Glomerular endothelial cell (primary cell): ENCODE measurements around the gene MALAT1. TPM values are rescaled to one million over a fixed set of nuclear protein-coding genes. Genes with fewer than 3 reads are reported as not detected.

Experiments used
- DNase-seq: peaks from one replicate; pipeline ENCODE4 v3.0.0-alpha.2; 2011; ENCODE audit warnings: low read depth, low spot score; ENCODE audit errors: extremely low read depth
- total RNA-seq: library from RNA; depleted of rRNA; stranded (reverse); fragments of >200 nt; gene quantifications from 2 replicates; pipeline ENCODE4 v1.2.3, GENCODE V29; 2015

MALAT1 gene
- total RNA-seq, 1 donor from 2014 or later, result 7,796 TPM

DNA sequence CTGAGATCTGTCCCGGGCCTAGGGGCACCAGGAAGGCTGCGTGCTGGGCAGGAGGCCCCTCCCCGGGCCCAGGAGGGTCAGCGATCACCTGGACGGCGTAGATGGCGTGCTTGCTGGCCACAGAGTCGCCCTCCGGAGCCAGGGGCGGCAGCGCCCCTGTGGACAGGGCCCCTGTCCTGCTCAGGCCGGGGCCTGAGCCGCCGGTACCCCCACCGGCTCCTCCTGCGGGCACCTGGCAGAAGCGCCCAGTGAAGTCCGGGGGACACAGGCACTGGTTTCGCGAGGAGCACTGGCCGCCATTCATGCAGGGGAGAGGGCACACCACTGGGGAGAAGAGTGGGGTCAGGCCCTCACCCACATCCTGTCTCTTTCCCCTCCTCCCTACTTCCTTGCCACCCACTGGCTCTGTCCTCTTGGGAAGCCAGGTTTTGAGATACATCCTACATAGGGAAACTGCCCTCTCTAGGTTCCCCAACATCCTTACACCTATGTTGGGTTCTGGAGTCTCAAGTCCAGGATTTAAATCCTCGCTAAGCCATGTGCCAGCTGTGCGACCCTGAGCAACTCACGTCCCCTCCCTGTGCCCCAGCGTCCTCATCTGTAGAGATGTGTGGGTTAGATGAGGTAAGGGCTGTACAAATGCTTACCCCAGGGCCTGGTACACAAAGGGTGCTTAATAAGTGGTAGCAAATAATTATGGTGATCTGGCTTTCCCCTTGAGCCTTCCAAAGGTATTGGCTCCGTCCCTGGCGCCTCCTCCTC, 55.4 kb downstream of the MALAT1 start:
- no peak for DNase-seq

GRCh38 chr11:65554842-65555430, 56.1 kb downstream of the MALAT1 start:
- DNase-seq, result no peak

DNA sequence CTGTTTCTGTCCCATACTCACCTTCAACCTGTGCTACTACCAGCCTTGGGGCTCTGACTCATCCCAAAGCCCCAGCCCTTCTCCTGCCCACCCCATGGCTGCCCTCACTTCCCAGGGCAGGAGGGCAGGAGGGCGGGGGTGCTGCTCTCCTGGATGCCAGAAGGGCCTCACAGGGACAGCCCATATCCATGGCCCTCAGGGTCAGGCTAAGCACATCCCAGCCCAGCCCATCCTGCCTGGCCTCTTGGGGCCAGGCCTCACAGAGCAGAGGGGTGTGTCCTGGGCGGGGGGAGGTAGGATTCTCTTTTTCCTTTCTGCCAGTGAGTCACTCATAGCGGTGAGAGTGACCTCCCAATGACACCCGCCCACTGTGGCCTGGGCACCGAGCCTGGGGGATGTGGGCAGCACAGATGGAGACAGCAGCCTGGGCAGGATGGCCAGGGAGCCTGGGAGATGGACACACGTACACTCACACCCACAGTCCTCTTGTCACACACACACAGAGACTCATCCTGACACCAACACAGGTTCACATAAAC, 56.9 kb downstream of the MALAT1 start:
- no peak for DNase-seq

Other genes with a start within 250 kb of the MALAT1 start
- 13.8 and 16.1 TPM in 2 replicates for gene POLA2, start 237.1 kb upstream of the MALAT1 start, total RNA-seq
- 48.0 and 56.5 TPM in 2 replicates for gene CDC42EP2, start 184.2 kb upstream of the MALAT1 start, total RNA-seq
- gene DPF2, start 165.2 kb upstream of the MALAT1 start, total RNA-seq, result 40.9 and 52.2 TPM in 2 replicates
- gene TIGD3, start 144.3 kb upstream of the MALAT1 start, total RNA-seq, result 0.41 TPM in 1 of 2 replicates, not detected in the other
- gene SLC25A45, start 116.4 kb upstream of the MALAT1 start, total RNA-seq, result 2.0 and 3.5 TPM in 2 replicates
- gene FRMD8, start 112.4 kb upstream of the MALAT1 start, total RNA-seq, result 120 and 121 TPM in 2 replicates
- 125 and 425 TPM in 2 replicates for gene NEAT1, start 76.2 kb upstream of the MALAT1 start, total RNA-seq
- gene SCYL1, start 26.0 kb downstream of the MALAT1 start, total RNA-seq, result 94.4 and 104 TPM in 2 replicates
- gene LTBP3, start 59.3 kb downstream of the MALAT1 start, total RNA-seq, result 104 and 131 TPM in 2 replicates
- 59.4 and 66.4 TPM in 2 replicates for gene ZNRD2, start 71.4 kb downstream of the MALAT1 start, total RNA-seq
- 63.6 and 90.4 TPM in 2 replicates for gene FAM89B, start 73.5 kb downstream of the MALAT1 start, total RNA-seq
- 24.4 and 27.8 TPM in 2 replicates for gene EHBP1L1, start 77.0 kb downstream of the MALAT1 start, total RNA-seq
- gene KCNK7, start 96.8 kb downstream of the MALAT1 start, total RNA-seq, result 0.58 TPM in 1 of 2 replicates, not detected in the other
- 100 and 181 TPM in 2 replicates for gene MAP3K11, start 115.2 kb downstream of the MALAT1 start, total RNA-seq
- gene PCNX3, start 116.7 kb downstream of the MALAT1 start, total RNA-seq, result 51.0 and 67.8 TPM in 2 replicates
- gene SIPA1, start 139.1 kb downstream of the MALAT1 start, total RNA-seq, result 60.7 and 102 TPM in 2 replicates
- gene RELA, start 163.9 kb downstream of the MALAT1 start, total RNA-seq, result 89.0 and 118 TPM in 2 replicates
- 38.9 and 47.5 TPM in 2 replicates for gene KAT5, start 213.2 kb downstream of the MALAT1 start, total RNA-seq
- 76.5 and 87.6 TPM in 2 replicates for gene RNASEH2C, start 221.8 kb downstream of the MALAT1 start, total RNA-seq